ENCODE results near the gene SHROOM3.
"Not testable (repeated sequence)": the region's sequence is repeated elsewhere in the genome, so short reads cannot be mapped to it uniquely, and the experiment has no call there.

Gene SHROOM3

GRCh38 chr4:76600447-76600846 lies 165.4 kb downstream of the SHROOM3 start:
- no peak for DNase-seq

GRCh38 chr4:76601791-76602190 lies 166.8 kb downstream of the SHROOM3 start:
- DNase-seq: no peak

- no peak for DNase-seq
Observed at GRCh38 chr4:76605099-76605563, 170.1 kb downstream of the SHROOM3 start.

- DNase-seq: no peak
Observed at GRCh38 chr4:76606645-76607265, 171.7 kb downstream of the SHROOM3 start.

GRCh38 chr4:76607266-76607799 lies 172.3 kb downstream of the SHROOM3 start:
- no peak for DNase-seq

DNA sequence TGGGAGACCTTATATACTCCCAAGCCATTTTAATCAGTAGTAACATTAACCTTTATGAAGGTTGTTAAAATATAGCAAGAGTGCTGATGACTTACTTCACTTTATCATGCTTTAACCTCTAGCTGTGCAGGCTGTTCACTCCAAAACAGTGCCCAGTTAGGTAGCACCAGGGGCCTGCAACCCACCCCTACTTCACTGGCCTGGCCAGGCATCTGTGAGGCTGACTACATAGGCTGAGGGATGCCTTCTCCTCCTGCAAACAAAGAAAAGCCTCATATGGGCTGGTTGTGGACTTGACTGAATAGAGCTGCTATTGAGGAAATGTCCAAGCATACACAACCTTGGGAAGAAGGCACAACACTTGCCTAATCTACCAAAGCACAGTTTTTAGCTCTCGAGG lies 172.8 kb downstream of the SHROOM3 start:
- DNase-seq: no peak

GRCh38 chr4:76608549-76608948 lies 173.5 kb downstream of the SHROOM3 start:
- not testable (repeated sequence) for DNase-seq

- no peak for DNase-seq
Observed at GRCh38 chr4:76610751-76611547, 175.9 kb downstream of the SHROOM3 start.

DNA sequence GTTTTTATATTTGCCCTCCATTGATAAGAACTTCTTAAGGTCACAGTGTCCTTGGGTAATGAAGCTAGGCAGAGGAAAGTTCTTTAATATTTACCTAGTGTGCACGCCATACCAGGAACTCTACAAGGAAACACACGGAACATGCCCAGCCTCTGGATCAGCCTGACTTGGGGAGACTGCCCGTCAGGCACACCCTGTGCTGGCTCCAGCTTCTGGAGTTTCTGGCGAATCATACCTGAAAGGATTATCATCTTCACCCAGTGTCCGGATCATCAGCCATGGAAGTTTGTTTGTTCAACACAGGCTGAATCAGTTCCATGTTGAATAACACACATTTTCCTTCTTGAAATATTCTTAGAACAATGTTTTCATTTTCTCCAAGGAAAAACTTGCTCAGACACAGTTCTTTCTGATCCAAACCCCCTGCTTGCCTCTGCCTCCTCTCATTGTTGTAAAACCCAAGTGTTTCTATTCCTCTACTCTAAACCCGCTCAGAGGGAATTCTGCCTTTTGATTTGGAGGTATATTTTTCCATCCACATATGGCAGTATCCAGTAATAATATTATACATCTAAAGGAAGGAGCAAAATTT lies 176.7 kb downstream of the SHROOM3 start:
- no peak for DNase-seq

- no peak for DNase-seq
Observed at GRCh38 chr4:76614589-76614988, 179.6 kb downstream of the SHROOM3 start.

DNA sequence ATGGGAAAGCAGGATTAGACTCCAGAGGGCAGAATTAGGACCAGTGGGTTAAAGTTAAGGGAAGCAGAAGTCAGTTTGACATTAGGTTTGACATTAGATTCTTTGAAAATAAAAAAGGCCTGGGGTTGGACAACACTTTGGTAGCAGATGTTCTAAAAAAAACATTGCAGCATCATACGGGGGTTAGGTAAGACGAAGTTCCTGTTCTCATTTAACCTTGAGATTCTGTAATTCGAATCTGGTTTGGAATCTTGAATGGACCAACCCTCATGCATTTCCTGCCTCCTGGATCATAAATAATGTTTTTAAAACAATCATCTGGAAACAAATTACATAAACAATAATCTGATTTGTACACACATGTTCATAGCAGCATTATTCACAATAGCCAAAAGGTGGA lies 181.0 kb downstream of the SHROOM3 start:
- no peak for DNase-seq

DNA sequence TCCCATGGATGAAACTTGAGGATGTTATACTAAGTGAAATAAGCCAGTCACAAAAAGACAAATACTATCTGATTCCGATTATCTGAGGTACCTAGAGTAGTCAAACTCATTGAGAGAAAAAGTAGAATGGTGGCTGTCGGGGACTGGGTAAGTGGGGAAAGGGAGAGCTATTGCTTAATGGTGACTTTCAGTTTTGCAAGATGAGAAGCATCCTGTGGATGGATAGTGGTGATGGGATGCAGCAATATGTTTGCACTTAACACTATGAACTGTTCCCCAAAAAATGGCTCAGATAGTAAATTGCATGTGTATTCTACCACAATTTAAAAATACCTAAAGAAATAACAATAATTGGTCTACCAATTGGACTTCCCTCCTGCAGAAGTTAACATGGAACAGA lies 181.5 kb downstream of the SHROOM3 start:
- DNase-seq: no peak

DNA sequence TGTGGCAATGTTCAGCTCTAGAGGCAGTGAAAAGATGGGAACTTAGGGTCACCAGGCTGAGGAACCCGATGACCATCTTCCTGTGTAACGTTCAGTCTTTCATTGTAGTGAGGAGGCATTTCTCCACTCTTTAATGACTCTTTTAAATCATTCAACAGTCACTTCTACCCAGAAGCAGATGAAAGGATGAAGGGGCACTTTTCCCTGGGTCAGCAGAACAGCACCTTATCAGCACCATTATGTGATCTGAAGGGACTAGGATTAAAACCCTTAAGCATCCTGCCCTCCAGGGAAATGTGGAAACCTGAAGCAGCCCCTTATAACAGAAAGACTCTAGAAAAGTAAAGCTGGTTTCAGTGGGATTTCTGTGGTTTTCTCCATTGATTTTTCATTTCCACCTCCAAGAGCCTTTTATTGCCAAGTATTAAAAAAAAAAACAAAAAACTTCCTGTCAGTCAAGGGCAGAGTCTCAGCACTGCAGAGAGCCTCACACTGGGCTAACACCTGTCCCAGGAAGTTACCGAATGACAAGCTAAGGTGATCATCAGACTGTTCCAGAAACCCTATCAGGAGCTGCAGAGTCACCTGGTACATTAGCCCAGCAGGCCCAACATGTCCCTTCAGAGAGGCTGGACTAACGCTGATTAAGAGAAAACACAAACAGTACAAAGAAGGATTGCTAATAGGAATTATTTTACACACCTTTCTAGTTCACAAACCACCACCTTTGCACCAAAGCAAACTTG lies 185.9 kb downstream of the SHROOM3 start:
- no peak for DNase-seq

- no peak for DNase-seq
Observed at GRCh38 chr4:76622126-76622525, 187.1 kb downstream of the SHROOM3 start.

GRCh38 chr4:76622717-76623116 lies 187.7 kb downstream of the SHROOM3 start:
- no peak for DNase-seq

DNA sequence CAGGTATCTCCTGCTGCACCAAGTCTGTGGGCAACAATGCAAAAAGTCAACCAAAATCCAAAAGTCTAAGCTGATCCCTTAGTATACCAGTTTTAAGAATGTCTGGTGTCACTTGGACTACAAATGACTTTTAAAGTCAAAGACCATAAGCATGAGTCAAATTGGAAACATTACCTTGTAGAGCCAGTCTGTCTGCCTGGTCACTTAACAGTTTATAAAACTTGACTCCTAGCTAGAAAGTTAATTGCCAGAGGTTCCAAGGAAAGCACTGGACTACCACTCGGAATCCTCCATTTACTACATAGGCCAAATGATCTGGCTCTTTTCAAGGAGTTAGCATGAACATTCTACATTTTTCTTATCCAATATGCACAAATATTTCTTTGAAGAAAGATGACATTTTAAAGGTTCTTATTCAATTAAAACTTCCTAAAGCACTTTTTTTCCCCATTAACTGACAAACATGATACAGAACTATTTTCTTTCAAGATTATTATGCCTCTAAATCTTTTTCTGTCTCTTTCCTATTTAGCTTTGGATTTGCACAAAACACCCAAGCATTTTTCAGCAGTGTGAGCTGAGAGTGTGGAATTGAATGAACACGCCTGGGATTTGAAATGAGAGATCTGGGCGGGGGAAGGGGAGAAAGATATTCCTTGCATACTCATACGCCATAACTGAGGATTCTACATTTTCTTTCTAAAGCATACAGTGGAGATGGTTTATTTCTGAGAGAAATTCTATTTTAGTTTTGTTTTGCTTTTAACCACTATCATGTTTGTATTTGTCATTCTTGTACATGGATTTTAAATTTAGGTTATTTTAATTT lies 188.4 kb downstream of the SHROOM3 start:
- no peak for DNase-seq

GRCh38 chr4:76624241-76624681 lies 189.2 kb downstream of the SHROOM3 start:
- DNase-seq: no peak

- DNase-seq: no peak
Observed at GRCh38 chr4:76624931-76625715, 190.1 kb downstream of the SHROOM3 start.

- no peak for DNase-seq
Observed at GRCh38 chr4:76626686-76627465, 191.8 kb downstream of the SHROOM3 start.

GRCh38 chr4:76628251-76628650 lies 193.2 kb downstream of the SHROOM3 start:
- DNase-seq: no peak

Data from activated CD8-positive, alpha-beta memory T cell treated with anti-CD3 and anti-CD28 coated beads for 24 hours (primary cell).